Fibroblast of villous mesenchyme (primary cell): ENCODE measurements around the gene TTC12. TPM values are rescaled to one million over a fixed set of nuclear protein-coding genes. Genes with fewer than 3 reads are reported as not detected.

Experiments used
- DNase-seq: peaks from one replicate; pipeline ENCODE4 v3.0.0-alpha.2; 2010; ENCODE audit warnings: low read depth
- H3K4me3 ChIP-seq: 2 replicates; pipeline ENCODE4 v1.5.1; 2011; ENCODE audit warnings: low read depth, mild to moderate bottlenecking, low read length
- CTCF ChIP-seq: IDR thresholded peaks from 2 replicates; pipeline ENCODE4 v1.5.1; 2012; ENCODE audit warnings: low read depth, mild to moderate bottlenecking, low read length; ENCODE audit not compliant: insufficient read depth
- total RNA-seq: library from RNA; depleted of rRNA; stranded (reverse); fragments of >200 nt; gene quantifications from 2 replicates; pipeline ENCODE4 v1.2.3, GENCODE V29; 2012

Gene TTC12
- total RNA-seq, 1 donor: 16.0 TPM

- DNase-seq: no peak
- TF ChIP-seq CTCF: no peak
- no peak overlapping the region for H3K4me3 ChIP-seq
Measured at GRCh38 chr11:113397212-113397611, 82.8 kb downstream of the TTC12 start.

GRCh38 chr11:113397821-113398220 is 83.4 kb downstream of the TTC12 start:
- no peak for TF ChIP-seq CTCF
- H3K4me3 ChIP-seq: no peak overlapping the region
- no peak for DNase-seq

- no peak for DNase-seq
- no peak for TF ChIP-seq CTCF
- no peak overlapping the region for H3K4me3 ChIP-seq
Measured at GRCh38 chr11:113398669-113399430, 84.5 kb downstream of the TTC12 start.

GRCh38 chr11:113400631-113401230 is 86.3 kb downstream of the TTC12 start:
- no peak overlapping the region for H3K4me3 ChIP-seq
- TF ChIP-seq CTCF: no peak
- no peak for DNase-seq

- DNase-seq: no peak
- no peak for TF ChIP-seq CTCF
- H3K4me3 ChIP-seq: no peak overlapping the region
Measured at GRCh38 chr11:113401718-113402117, 87.3 kb downstream of the TTC12 start.

GRCh38 chr11:113404859-113405430 is 90.6 kb downstream of the TTC12 start:
- no peak for TF ChIP-seq CTCF
- no peak overlapping the region for H3K4me3 ChIP-seq

More at GRCh38 chr11:113404859-113405430, 90.6 kb downstream of the TTC12 start:
- no peak for DNase-seq
